Measurements from ENCODE around the gene CCNI2. TPM values are rescaled to one million over a fixed set of nuclear protein-coding genes. Genes with fewer than 3 reads are reported as not detected.

The CCNI2 gene
- total RNA-seq, 1 donor from 2014 or later, result 3.8 TPM

DNA sequence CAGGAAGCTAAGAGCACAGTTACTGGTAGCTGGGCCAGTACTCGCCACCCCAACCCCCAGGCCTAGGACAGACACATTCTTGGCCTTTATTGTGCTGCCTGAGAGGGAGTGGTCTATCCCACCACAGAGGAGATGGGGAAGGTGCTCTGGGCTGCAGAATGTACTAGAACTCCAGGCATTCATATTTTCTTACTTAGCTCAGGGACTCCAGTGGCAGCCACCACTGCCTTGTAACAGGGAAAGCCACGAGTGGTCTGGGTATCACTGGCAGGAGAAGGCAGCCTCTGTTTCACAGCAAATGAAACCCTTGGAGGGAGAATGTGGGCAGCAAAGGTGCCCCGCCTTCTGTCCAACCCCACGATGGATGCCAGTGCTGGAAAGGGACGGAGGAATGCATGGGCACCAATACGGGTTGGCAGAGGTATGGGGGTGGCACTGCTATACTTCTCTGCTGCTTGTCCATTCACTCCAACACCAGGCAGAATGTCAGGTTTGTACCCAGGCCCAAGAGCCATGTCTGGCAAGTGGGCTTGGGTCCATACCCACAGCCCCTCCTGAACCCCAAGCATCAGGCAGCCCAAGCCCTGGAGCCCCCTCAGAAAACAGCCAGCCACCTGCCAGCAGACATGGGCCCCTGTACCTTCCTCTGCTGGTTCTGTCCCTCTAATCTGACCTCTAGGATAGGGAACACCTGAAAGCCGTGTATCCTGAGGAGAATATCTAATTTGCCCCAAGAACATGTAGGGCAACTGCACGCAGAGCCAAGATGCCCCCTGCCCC, 25.3 kb downstream of the CCNI2 start:
- H3K4me3 ChIP-seq (ENCODE audit: low read depth, low read length), result no peak overlapping the region
- TF ChIP-seq, protein P1, sequence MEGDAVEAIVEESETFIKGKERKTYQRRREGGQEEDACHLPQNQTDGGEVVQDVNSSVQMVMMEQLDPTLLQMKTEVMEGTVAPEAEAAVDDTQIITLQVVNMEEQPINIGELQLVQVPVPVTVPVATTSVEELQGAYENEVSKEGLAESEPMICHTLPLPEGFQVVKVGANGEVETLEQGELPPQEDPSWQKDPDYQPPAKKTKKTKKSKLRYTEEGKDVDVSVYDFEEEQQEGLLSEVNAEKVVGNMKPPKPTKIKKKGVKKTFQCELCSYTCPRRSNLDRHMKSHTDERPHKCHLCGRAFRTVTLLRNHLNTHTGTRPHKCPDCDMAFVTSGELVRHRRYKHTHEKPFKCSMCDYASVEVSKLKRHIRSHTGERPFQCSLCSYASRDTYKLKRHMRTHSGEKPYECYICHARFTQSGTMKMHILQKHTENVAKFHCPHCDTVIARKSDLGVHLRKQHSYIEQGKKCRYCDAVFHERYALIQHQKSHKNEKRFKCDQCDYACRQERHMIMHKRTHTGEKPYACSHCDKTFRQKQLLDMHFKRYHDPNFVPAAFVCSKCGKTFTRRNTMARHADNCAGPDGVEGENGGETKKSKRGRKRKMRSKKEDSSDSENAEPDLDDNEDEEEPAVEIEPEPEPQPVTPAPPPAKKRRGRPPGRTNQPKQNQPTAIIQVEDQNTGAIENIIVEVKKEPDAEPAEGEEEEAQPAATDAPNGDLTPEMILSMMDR (conservative IDR thresholded peaks at IDR 0.05; ENCODE audit: low read depth, low read length), result no peak
- DNase-seq (ENCODE audit: low read depth), result no peak

DNA sequence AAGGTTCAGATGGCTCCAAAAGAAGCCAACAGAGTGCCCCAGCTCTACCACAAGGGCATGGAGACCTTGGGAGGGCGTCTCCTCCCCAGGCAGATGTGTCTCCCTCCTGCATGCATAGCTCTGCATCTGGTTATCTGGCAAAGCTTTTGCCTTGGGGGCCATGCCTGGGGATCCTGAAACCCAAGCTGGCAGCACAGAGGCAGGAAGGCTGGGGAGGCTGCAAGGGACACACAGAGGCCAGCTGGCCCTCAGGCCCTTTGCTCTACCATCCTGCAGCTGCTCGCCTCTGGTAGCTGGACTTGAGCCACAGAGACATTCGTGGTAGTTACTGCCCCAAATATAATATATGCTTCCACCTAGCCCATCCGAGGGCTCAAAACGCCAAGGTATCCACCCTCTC, 25.9 kb downstream of the CCNI2 start:
- DNase-seq (ENCODE audit: low read depth), result no peak
- no peak overlapping the region for H3K4me3 ChIP-seq (ENCODE audit: low read depth, low read length)
- TF ChIP-seq, protein P1 (conservative IDR thresholded peaks at IDR 0.05; ENCODE audit: low read depth, low read length), result no peak

DNA sequence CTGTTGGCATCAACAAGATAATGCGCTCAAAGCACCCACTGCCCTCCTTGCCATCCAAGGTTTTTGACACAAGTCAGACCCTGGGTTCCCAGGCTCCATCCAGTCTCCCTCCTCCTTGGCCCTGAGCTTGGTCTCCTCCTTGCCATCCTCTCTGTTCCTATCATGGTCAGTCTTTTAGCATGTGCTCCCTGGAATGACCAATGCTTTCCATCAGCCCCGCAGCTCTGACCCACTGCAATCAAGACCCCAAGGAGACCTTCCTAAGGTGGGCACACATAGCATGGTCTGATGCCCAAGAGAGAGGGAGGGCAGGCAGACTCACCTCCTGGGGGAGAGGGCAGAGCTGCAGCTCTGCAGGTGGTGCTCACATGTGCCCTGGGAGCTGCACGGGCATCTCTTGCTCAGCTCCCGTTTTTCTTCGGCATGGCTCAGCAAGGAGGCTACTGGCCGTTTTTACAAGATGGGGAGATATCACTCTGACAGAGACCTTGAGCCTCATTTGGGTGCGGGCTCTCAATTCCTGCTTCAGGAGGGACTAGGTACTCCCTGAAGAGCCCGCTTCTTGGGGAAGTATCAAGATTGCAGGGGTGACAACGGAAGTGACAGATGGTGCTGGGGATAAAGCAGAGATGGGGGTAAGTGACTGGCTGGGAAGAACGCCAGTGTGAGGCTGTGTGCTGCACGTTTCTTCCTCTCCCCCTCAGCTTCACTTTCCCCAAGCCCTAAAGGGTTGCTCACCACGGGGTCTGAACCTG, 26.6 kb downstream of the CCNI2 start:
- no peak overlapping the region for H3K4me3 ChIP-seq (ENCODE audit: low read depth, low read length)
- no peak for DNase-seq (ENCODE audit: low read depth)
- TF ChIP-seq, protein P1 (conservative IDR thresholded peaks at IDR 0.05; ENCODE audit: low read depth, low read length), result no peak

DNA sequence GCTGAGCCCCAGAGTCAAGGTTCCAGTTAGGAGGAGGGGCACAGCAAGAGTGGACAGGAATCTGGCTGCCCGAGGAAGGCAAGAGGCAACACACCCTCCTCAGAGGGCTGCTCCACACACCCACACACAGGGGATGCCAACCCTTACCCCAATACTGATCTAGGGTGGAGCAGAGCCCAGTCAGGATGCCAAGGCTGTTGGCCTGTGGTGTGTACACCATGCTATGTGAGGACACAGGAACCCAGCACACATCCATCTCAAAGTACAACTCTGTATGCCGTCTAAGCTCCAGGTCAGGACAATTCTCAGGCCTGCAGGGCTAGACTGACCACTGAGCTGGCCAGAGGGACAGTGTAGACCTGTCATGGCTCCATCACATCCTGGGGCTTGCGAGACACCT, 27.2 kb downstream of the CCNI2 start:
- DNase-seq (ENCODE audit: low read depth), result no peak
- H3K4me3 ChIP-seq (ENCODE audit: low read depth, low read length), result no peak overlapping the region
- TF ChIP-seq, protein P1 (conservative IDR thresholded peaks at IDR 0.05; ENCODE audit: low read depth, low read length), result no peak

DNA sequence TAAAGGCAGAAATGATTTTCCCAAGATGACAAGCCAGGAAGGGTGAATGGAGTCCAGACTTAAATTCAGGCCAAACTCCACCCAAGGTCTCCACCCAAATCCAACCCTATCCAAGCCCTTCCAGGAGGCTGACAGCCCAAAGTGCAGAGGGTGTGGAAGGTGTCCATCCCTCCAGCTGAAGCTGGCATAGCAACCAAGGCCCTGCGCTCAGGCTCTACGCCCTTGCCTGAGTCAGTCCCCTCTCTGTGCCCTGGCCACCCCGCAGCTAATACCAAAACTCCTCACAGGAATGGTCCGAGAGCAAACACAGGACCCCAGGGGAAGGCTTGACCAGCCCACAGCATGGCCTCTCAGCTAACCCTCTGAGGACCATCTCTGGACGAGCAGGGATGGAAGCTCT, 27.7 kb downstream of the CCNI2 start:
- DNase-seq (ENCODE audit: low read depth), result no peak
- TF ChIP-seq, protein P1 (conservative IDR thresholded peaks at IDR 0.05; ENCODE audit: low read depth, low read length), result no peak
- H3K4me3 ChIP-seq (ENCODE audit: low read depth, low read length), result no peak overlapping the region

DNA sequence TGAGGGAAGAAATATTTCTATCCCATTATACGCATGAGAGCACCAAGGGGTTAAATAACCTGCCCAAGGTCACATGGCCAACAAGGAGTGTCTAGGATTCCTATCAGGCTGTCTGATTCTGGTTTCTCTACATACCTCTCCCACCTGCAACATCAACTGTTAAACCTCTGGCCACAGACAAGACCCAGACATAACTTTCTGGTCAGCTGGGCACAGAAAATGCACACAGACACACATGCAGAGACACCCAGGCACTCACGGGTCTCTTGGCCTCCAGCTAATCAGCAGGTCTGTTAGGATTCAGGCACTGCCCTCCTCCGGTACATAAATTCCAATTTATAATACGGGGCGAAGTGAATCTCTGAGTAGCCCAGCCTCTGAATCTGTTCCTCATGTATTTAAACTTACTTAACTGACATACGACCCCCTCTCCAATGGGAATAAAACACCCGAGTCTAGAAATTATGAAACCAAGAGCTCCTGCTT, 28.3 kb downstream of the CCNI2 start:
- H3K4me3 ChIP-seq (ENCODE audit: low read depth, low read length), result peak overlapping the region; percentile 86
- TF ChIP-seq, protein P1 (conservative IDR thresholded peaks at IDR 0.05; ENCODE audit: low read depth, low read length), result no peak
- DNase-seq (ENCODE audit: low read depth), result peak; percentile 36

Data from epithelial cell of proximal tubule (primary cell).